A204.1 (cell line): ENCODE data around the gene TFF2.

Source experiments
- FAIRE-seq: peaks from 2 replicates; lab custom pipeline; 2012; peaks lifted over from hg19 to GRCh38; lab: Jason Lieb, UNC

The TFF2 gene

DNA sequence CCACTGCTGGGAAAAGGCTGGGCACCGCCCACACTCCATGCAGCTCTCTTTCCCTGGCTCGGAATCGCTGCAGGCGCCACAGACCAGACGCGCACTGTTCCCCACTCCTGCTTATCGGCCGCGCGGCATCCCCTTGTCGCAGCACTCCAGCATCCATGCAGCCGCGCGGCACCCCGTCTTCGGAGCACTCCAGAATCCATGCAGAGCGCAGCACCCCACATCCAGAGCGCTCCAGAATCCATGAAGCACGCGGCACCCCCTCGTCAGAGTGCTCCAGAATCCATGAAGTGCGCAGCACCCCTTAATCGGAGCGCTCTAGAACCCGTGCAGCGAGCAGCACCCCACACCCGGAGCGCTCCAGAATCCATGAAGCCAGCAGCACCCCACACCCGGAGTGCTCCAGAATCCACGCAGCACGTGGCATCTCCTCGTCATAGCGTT, 45.1 kb downstream of the TFF2 start:
- no peak for FAIRE-seq

DNA sequence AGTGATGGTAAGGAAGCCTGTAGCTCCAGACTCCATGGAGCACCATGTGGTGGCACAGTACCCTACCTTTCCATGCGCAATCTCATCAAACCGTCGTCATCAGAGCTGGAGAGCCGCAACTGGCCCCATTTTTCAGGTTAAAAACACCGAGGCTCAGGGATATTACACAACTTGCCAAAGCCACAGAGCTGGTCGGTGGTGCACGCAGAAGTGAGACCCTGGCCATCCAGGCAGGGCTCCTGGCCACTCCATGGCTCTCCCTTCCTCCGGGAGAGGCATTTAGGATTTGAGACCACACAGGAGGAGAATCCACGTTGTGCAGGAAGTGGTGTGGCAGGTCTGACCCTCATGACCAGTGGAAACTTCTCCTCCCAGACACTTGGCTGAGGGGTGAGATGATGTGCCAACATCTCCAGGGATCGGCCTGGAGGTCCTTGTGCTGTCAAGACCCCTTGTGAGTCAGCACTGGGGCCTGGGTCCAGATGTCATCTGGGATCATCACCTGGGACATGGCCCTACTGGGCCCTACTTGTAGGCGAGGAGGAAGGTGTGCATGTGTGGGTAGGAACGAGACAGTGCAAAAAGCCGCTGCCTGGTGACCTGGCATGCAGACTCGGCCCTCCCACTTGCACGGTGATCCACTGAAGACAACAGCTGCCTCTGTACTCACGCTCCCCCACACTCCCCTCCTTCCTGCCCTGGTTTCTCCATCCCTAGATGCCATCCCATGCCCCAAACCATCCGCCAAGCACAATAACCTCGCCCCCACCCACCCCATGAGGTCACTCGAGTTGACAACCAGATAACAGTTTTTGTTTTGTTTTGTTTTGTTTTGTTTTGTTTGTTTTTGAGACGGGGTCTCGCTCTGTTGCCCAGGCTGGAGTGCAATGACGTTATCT, 46.0 kb downstream of the TFF2 start:
- no peak for FAIRE-seq

DNA sequence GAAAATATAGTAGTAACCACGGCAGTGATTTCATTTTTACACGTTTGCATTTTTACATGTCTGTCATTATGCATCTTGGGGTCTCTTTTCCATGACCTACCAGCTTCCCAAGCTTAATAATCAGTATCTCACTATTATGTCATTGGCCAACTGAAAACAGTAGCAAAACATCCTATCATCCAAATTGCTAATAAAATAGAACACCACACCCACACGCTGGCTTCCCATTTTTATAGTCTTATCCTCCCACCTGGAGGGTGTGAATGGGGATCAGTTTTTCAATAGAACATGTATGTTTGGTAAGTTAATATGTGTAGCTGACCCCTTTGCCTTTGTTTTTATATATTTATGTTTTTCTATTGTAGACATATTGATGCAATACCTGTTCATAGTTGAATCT, 47.4 kb downstream of the TFF2 start:
- no peak for FAIRE-seq

DNA sequence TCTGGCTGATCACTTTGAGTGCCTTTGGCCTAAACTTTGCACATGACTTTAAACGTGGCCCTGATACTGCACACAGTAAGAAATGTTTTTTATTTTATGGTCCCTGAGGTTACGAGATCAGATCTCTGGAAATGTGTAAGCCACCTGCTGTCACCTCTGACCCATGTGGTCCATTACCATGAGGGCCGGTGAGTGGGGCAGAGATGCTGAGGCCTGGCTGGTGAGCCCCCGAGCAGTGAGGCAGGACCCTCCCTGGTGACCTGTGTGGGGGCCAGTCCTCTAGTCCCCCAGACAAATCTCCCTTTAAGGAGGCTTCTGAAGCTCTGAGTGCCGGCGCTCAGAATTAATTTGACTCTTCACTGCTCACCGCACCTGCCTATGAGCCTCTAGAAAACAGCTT, 48.0 kb downstream of the TFF2 start:
- no peak for FAIRE-seq

DNA sequence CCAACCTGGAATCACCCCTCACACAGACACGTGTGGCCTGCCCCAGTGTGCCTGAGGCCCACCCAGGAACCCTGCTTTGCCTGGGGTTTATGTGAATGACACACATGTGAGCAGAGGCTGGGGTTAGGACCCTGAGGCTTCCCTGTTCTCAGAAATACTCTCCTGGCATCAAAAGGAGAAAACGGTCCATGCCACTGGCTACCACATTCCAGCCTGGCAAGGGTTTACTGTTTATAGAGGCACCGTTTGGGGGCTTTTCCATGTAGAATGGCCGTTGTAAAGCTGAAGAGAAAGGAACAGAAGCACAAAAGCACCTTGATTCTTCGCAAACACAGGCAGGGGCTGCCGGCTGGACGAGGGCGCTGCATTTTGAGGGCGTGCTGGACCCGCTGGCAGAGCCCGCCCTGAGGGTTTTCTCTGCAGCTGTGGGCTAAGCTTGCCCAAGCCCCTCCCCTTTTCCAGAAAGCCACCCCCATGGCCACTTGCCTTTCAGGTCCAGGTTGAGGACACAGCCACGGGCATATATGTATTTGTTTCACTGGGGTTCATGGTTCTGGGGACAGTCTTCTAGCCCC, 48.6 kb downstream of the TFF2 start:
- FAIRE-seq, result no peak

DNA sequence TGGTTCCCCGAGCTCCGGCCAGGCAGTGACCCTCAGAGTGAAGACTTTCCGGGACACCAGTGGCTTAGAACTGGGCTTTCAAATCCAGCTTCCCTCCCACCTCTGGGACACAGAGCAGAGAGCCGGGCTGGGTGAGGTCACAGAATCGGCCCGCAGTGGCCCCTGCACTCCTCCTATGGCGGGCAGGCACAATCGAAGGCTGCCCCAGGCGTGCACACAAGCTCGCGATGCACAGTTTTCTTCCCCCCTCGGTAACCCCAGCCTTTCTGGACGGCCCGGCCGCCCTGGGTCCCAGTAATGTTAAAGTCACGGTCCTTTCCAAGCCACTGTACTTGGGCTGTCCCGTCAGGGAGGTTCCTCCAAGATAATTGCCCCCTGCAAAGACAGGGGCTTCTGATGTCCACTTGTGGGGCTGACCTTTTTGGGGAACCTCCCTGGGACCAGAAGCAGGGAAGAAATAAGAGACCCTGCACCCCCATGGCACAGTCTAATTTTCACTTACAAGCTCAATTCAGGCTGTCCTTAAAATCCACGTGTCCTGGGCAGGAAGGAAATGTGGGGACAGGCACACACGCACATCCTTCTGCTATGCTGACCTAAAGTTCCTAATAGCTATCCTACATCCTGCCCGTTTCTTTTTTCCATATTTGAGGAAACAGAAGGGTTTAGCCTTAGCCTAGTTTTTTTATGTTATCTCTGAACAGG, 49.3 kb downstream of the TFF2 start:
- no peak for FAIRE-seq

DNA sequence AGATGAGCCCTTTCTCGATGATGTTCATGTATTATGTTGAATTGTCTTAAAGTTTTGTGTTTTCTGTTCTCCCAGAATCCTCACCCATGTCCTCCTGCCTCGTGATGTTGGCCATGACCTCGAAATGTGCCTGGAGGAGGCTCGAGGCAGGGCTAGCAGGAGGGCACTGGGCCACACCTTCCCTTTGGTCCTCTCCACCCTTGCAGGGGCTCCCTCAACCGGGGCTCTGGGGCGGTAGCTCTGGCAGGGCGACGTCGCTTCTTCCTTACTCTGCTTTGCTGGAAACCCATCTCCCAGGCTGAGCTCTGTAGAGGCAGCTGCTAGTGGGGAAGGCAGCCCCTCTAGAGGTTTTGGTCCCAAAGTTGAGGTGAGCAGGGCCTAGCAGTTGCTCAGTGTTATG, 49.8 kb downstream of the TFF2 start:
- FAIRE-seq, result no peak

DNA sequence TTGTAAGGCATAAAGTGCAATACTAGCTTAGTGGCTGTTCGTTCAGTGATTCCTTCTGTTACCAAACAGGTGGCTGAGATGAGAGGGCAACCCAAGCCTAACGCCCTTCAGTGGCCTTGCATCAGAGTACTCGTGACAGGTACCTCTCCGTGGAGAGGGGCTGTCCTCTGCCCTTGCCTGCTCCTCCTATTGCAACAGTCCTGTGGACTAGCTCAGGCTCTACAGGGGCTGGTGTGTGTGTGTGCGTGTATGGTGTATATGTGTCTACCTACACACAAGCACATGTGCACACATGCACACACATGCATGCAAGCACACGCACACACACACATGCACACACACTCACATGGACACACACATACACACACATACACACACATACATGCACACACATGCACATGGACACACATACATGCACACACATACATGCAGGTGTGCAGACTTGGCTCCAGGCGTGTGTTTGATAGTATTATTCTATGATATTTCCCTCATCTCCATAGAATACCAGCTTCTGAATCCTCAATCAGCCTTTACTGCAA, 50.7 kb downstream of the TFF2 start:
- FAIRE-seq, result no peak

DNA sequence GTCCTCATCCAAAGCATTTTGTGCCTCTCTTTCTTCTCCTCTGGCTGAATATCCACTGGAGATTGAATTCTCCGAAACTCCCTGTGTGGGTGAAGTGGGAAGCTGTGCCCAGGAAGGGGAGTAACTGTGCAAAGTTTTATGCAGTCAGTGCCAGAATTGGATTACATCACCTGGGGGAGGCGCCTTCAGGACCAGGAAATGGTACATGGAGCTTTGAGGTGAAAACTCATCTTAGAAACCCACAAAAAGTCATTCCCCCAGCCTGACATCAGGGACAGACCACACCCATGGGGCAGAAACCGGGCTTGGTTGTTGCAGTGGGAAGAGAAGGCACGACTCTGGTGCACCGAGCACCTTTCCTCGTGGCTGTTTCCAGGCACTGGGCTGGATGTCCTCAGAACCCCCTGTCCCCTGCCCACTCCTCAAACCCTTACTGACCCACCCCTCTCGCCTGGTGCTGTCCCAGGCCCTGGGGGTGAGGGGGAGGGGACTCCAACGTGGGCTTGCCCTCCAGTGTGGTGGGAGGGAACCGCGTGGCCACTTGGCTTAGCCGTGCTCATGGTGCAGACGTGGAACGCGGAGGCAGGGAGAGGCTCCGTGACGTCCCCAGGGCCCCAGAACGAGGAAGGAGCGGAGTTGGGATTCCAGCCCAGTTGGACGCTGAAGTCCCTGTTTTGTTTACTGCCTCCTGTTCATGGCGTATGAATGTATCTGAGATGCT, 51.3 kb downstream of the TFF2 start:
- no peak for FAIRE-seq

DNA sequence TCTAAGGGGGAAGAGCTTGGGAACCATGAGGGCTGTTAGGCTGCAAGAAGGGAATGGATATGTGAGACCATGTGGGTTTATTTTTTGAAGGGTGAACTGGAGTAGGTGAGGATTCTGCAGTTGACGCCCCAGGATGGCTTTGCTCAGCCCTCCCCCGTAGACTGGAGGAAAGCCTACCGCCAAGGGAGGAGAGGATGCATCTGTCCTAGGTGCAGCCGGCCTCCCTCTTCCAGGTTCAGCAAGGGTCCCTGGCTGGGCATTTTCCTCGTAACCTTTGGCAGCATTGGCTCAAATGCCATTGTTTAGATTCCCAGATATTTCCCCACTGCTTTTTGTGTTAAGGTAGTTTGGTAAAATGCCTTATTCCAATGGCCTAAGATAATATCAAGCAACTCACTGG, 52.1 kb downstream of the TFF2 start:
- no peak for FAIRE-seq

DNA sequence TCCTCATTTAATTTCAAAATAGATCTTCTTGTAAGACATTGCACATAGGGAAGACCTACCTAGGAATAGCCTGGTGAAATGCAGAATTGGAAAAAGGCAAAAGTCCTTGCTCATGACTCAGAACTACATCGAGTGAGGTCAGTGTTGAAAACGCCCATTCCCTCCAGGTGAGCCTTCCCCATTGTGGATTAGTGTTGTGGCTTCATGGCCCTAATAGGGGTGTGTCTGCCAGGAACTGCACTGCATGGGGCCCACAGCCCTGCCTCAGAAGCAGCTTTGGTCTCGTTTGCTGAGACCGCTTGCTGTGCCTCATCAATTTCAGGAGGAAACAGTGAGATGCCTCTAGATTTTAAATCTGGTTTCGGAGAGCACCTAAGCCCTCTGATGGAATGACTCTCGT, 52.6 kb downstream of the TFF2 start:
- FAIRE-seq, result no peak

DNA sequence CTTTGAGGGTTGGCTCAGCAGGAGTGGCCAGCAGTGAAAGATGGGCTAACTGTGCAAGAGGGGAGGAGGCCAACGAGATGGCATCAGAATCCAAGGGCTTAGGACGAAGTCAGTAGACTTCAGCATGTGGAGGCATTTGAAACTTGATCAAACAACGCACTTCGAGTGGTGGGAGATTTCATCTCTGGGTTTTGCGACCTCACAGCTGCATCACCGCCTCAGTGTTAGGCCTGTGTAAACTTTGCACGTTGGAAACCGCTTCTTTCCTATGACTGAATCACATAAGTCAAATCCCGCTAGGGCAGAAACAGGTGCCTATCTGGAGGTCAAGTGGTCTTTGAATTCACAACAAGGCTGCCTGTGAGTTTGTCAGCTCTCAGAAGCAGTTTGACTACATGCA, 53.4 kb downstream of the TFF2 start:
- FAIRE-seq, result no peak

DNA sequence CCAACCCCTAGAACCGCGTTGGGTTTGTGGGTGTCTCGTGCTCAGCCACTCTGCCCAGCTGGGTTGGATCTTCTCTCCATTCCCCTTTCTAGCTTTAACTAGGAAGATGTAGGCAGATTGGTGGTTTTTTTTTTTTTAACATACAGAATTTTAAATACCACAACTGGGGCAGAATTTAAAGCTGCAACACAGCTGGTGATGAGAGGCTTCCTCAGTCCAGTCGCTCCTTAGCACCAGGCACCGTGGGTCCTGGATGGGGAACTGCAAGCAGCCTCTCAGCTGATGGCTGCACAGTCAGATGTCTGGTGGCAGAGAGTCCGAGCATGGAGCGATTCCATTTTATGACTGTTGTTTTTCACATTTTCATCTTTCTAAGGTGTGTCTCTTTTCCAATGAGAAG, 54.3 kb downstream of the TFF2 start:
- no peak for FAIRE-seq
